Kidney (tissue), 14 donors: ENCODE results near the gene CLDN9. TPM values are rescaled to one million over a fixed set of nuclear protein-coding genes. Genes with fewer than 3 reads are reported as not detected.

ENCODE experiments used
- DNase-seq, 5 donors: peaks; one replicate each; pipeline ENCODE4 v3.0.0-alpha.2; 2013 to 2020
- FAIRE-seq: peaks from 2 replicates; lab custom pipeline; 2012; peaks lifted over from hg19 to GRCh38; lab: Jason Lieb, UNC
- H3K27ac ChIP-seq, 2 donors: one replicate each; pipeline ENCODE4 v1.7.0; 2013; ENCODE audit warnings: low read depth in 2 of 2, low read length in 2 of 2, inconsistent platforms in 1 of 2
- H3K27me3 ChIP-seq: one replicate; pipeline ENCODE4 v1.7.1; 2013; ENCODE audit warnings: low read length, inconsistent platforms; ENCODE audit not compliant: control insufficient read depth, insufficient read depth
- H3K36me3 ChIP-seq, 3 donors: one replicate each; pipeline versions ENCODE4 v1.7.0 to v1.7.1; 2013; ENCODE audit warnings: low read length in 3 of 3, control low read depth in 1 of 3, inconsistent platforms in 1 of 3; ENCODE audit not compliant: insufficient read depth in 3 of 3, control insufficient read depth in 2 of 3
- H3K4me1 ChIP-seq, 3 donors: one replicate each; pipeline versions ENCODE4 v1.7.0 to v1.7.1; 2013; ENCODE audit warnings: low read length in 3 of 3, inconsistent platforms in 1 of 3, low read depth in 1 of 3; ENCODE audit not compliant: control insufficient read depth in 2 of 3, insufficient read depth in 2 of 3
- H3K4me3 ChIP-seq, 3 donors: one replicate each; pipeline versions ENCODE4 v1.7.0 to v1.8.1; 2013; ENCODE audit warnings: low read length in 3 of 3, control low read depth in 1 of 3, inconsistent platforms in 1 of 3
- H3K9ac ChIP-seq, 3 donors: one replicate each; pipeline versions ENCODE4 v1.7.0 to v1.7.1; 2013; ENCODE audit warnings: low read length in 3 of 3, control low read depth in 1 of 3, inconsistent platforms in 1 of 3
- H3K9me3 ChIP-seq, 3 donors: one replicate each; pipeline versions ENCODE4 v1.7.0 to v1.7.1; 2013; ENCODE audit warnings: low read length in 3 of 3, control low read depth in 1 of 3, inconsistent platforms in 1 of 3; ENCODE audit not compliant: control insufficient read depth in 2 of 3, insufficient read depth in 1 of 3
- intact Hi-C: fragments of 100-400 bp; cut with DNase I; formaldehyde crosslinking; loops from one replicate; pipeline ENCODE4 v1.11.1; 2022
- polyA plus RNA-seq: library from polyadenylated mRNA; stranded (reverse); fragments of 350-450 nt; fragmentation: Illumina TruSeq; extraction: RNeasy Lipid Tissue Mini Kit (QIAGEN cat#74804); gene quantifications from one replicate; pipeline ENCODE4 v1.2.3, GENCODE V29; 2014; ENCODE audit warnings: low read depth, low replicate concordance; ENCODE audit not compliant: insufficient read depth
- total RNA-seq: library from RNA; stranded (reverse); fragmentation: NEBNext Ultra II Directional; extraction: Animal tissue kit (Norgen Biotek cat#: 25700); gene quantifications from one replicate; pipeline ENCODE4 v1.2.1, GENCODE V29; 2021
- TF ChIP-seq, protein P1 (sequence below): IDR thresholded peaks from 3 replicates; pipeline ENCODE4 v1.5.1; 2012; ENCODE audit warnings: mild to moderate bottlenecking, moderate library complexity, borderline replicate concordance; ENCODE audit not compliant: insufficient read depth; ENCODE audit errors: extremely low read depth
- donor health status: control.
- donor health status: control.
- donor health status: control.
- donor health status: control.
- donor health status: control.
- donor health status: DM: yes; HTN: yes; CAD: no.
- donor health status: Normal renal cell carcinoma (clear cell type).

CLDN9 gene
- total and polyA plus RNA-seq, 2 donors from 2014 or later, result 0.60 TPM; not detected in 1

DNA sequence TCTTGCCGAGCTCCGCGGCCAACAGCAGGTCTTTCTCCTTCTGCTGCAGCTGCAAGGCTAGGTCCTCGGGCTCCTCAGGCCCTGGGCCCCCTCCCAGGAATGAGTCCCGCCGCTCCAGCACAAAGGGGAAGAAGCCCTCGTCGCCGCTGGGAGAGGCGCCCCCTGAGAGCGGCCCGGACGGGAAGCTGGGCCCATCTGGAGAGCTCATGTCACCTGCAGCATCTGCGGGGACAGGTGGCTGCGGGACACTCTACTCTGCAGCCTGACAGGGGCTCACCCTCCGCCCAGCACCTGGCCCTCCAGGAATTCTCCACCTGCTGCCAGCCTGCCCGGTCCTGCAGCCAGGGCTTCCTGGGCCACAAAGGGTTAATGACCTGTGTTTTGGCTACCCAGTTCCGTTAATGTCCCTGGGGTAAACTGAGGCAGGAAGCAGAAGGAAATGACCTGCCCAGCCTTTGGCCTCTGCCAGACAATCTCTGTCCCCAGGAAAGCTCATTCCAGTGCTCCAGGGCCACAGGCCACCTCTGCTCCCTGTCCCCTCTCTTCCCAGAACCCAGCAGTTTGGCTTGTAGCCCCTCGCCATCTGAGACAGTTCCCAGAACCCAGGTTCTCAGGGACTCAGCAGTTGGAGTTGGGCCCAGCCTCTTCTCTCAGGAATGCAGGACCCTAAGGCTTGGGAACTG is 22.7 kb downstream of the CLDN9 start:
- DNase-seq (peak in 1 of 5 donors; percentile 57), FAIRE-seq (no peak)
- Histone ChIP-seq H3K9ac (no peak overlapping the region), H3K27me3 (peaks cover 16% of the 10 kb centered on the region), H3K9me3 (no peaks in the 10 kb centered on the region), H3K36me3 (no peaks in the 10 kb centered on the region), H3K4me1 (no peaks in the 10 kb centered on the region), H3K4me3 (no peak overlapping the region), H3K27ac (no peak overlapping the region)
- intact Hi-C loops, result no loop called here
- TF ChIP-seq, protein P1, sequence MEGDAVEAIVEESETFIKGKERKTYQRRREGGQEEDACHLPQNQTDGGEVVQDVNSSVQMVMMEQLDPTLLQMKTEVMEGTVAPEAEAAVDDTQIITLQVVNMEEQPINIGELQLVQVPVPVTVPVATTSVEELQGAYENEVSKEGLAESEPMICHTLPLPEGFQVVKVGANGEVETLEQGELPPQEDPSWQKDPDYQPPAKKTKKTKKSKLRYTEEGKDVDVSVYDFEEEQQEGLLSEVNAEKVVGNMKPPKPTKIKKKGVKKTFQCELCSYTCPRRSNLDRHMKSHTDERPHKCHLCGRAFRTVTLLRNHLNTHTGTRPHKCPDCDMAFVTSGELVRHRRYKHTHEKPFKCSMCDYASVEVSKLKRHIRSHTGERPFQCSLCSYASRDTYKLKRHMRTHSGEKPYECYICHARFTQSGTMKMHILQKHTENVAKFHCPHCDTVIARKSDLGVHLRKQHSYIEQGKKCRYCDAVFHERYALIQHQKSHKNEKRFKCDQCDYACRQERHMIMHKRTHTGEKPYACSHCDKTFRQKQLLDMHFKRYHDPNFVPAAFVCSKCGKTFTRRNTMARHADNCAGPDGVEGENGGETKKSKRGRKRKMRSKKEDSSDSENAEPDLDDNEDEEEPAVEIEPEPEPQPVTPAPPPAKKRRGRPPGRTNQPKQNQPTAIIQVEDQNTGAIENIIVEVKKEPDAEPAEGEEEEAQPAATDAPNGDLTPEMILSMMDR, result no peak

DNA sequence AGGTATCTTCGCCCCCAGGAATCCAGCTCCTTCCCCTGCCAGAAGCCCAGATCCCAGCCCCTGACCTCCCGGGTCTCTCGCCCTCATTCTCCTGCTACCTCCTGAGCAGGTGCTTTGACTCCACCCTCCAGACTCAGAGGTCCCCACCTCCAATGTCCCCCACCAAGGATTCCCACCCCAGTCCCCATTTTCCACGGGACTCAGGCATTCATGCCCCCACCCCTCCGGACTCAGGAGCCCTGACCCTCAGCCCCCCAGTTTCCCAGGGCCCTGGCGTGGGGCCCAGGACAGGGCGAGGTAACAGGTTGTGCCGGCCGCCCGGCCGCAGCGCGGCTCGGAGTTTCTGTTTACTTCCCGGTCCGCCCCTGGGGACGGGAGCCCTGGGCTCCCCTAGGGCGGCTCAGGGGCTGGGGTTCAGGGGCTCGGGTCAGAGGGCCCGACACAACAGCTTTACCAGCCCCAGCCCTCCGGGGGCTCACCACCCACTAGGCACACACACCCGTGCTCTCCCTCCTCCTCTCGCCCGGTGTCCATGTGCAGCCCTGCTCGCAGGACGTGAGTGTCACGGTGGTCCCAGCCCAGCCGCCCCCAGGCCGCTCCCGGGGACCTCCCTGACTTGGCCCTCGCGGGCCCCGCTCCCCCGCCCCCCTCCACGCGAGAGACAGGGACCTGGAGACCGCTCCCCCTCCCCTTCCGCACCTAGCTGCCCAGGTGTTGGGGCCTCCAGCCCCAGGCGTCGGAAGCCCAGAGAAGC is 23.4 kb downstream of the CLDN9 start:
- no peak overlapping the region for H3K27ac ChIP-seq
- intact Hi-C loops, result no loop called here
- H3K9me3 ChIP-seq, result no peaks in the 10 kb centered on the region
- H3K36me3 ChIP-seq, result no peaks in the 10 kb centered on the region
- no peak for FAIRE-seq
- H3K27me3 ChIP-seq, result peaks cover 16% of the 10 kb centered on the region
- H3K4me1 ChIP-seq, result no peaks in the 10 kb centered on the region
- DNase-seq, result peak in 2 of 5 donors; percentile 61 to 79
- TF ChIP-seq, protein P1, result no peak
- no peak overlapping the region for H3K4me3 ChIP-seq
- no peak overlapping the region for H3K9ac ChIP-seq

DNA sequence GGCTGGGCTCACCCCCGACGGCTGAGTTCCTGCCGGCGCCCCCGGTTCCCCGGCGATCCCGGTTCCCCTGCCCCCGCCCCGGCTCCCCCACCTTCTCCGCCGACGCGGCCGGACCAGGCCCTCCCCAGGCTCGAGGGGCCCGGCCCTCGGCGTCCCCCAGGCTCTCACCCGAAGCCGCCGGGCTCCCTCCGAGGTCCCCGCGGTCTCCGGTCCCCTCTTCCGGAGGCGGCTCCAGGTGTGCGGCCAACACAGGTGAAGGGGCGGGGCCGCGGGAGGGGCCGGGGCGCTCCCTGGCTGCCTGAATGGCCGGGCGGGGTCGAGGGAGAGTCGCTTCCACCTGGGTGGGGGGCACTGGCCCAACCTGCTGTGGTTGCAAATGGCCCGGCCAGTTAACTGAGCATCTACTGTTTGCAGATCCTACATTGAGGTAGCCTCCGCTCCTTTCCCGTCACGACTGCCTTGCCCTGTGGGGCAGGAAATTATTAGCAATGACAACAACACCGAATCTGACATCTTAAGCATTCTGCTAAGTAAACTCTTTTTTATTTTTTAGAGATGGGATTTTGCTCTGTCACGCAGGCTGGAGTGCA is 24.1 kb downstream of the CLDN9 start, which contains the start of gene BICDL2:
TSS of gene BICDL2 (minus strand) at position 219 of the 590 bp plus-strand sequence. CDS start 1,448 bp downstream, outside the sequence.
- Histone ChIP-seq H3K9ac (no peak within 1 kb of the TSS), H3K27me3 (peaks cover 14% of the 10 kb centered on the region)
- no peak for FAIRE-seq

More for the DNA sequence above, 24.1 kb downstream of the CLDN9 start, which contains the start of gene BICDL2:
- Histone ChIP-seq H3K36me3 (no peaks in the 10 kb centered on the region), H3K9me3 (no peaks in the 10 kb centered on the region), H3K4me3 (no peak within 1 kb of the TSS), H3K4me1 (no peaks in the 10 kb centered on the region), H3K27ac (no peak within 1 kb of the TSS)
- TF ChIP-seq, protein P1, result no peak
- peak in 2 of 5 donors; percentile 51 to 79 for DNase-seq
- intact Hi-C loops, result no loop called here
